ENCODE measurements around the gene FLNA. TPM values are rescaled to one million over a fixed set of nuclear protein-coding genes. Genes with fewer than 3 reads are reported as not detected.
"Not testable (repeated sequence)": the region's sequence is repeated elsewhere in the genome, so short reads cannot be mapped to it uniquely, and the experiment has no call there.

Gene FLNA
- 100 to 1,000 TPM; 406 to 476 TPM for total RNA-seq
- long read RNA-seq, full-length matches to known transcripts: 10 of 337 reads
- long read RNA-seq, partial matches to known transcripts: 281 of 337 reads
- long read RNA-seq, other reads (novel, unspliced or antisense): 46 of 337 reads

DNA sequence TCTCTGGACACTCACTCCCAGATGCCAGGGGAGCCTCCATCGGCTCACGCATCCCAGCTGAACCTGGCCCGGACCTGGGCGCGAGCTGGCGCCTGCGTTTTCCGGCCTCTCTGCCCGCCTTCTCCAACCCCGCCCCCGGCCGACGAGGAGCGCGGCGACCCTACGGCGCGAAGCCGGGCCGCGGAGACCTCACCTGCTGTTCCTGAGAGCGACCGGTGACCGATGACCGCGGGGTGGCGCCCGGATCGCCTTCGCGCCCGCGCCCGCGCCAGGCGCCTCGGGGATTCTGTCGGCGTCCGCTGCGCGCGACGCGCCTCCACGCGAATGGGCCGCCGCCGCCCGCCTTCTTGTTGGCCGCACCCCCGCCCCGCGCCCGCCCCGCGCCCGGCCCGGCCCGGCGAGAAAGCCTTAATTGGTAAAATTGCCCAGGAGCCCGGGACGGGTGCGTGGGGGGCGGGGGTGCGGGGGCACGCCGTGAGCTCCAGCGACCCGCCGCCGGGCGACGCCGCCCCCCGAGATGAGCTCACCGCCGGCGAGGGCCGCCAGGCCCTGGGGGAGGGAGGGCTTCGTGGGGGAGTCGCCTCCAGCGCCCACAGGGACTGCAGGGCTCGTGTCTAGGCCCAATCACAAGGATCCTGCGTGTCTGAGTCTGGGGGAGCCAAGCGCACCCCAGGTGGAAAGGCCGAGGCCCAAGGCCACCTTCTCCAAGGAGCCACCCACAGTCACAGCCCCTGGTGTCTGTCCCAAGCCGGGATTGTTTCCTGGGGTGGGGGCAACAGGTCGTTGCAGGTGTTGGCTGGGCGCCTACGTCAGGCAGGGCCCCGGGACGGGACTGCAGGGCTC lies at the start of gene FLNA:
FLNA (minus strand) TSS at position 322 of the 843 bp plus-strand sequence. CDS start 3,389 bp downstream, outside the sequence.
- intact Hi-C loops (cut with DNase I): no loop called here
- ATAC-seq (no peak), DNase-seq (no peak)

DNA sequence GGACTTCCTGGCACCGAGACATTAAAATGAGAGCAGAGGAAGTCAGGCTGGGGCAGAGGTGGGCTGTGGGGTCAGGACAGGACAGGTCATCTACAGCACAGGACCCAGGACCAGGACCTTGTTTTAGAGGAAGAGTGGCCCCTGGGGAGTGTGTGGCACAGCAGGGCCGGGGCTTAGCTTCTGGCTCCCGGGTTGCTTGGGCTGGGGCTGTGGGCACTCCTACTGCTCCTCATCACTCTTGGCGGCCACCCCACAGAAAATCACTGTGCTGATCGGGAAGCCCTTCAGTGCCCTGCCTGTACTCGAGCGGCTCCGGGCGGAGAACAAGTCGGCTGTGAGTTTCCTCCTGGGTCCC lies 45.9 kb upstream of the FLNA start:
- ATAC-seq (peak; percentile 20 to 38), DNase-seq (no peak)
- intact Hi-C loops (cut with DNase I): no loop called here

GRCh38 chrX:154419688-154420401 lies 45.4 kb upstream of the FLNA start:
- ATAC-seq (peak; percentile 84 to 92), DNase-seq (peak; percentile 45)
- intact Hi-C loops (cut with DNase I): no loop called here

GRCh38 chrX:154419189-154419588 lies 44.8 kb upstream of the FLNA start:
- intact Hi-C loops (cut with DNase I): no loop called here

GRCh38 chrX:154417157-154417556 lies 42.7 kb upstream of the FLNA start:
- intact Hi-C loops (cut with DNase I): no loop called here
- DNase-seq (no peak), ATAC-seq (no peak)

More at GRCh38 chrX:154419189-154419588, 44.8 kb upstream of the FLNA start:
- DNase-seq (no peak), ATAC-seq (no peak)

- intact Hi-C loops (cut with DNase I): no loop called here
Measured at GRCh38 chrX:154413142-154413541, 38.7 kb upstream of the FLNA start.

GRCh38 chrX:154412468-154412867 lies 38.0 kb upstream of the FLNA start:
- intact Hi-C loops (cut with DNase I): no loop called here
- ATAC-seq: peak; percentile 5 to 13
- peak; percentile 60 for DNase-seq

More at GRCh38 chrX:154413142-154413541, 38.7 kb upstream of the FLNA start:
- DNase-seq (no peak), ATAC-seq (no peak)

DNA sequence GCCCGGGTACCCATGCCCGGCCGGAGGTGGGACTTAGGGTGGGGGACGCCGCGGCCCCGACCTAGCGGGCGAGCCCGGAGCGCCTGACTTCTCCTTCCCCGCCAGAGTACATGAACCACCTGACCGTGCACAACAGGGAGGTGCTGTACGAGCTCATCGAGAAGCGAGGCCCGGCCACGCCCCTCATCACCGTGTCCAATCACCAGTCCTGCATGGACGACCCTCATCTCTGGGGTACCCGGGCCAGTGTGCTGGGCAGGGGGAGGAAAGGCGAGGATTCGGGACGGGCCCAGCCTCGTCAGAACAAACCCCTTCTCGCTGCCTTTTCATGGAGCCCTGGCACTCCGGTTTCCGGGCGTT lies 37.5 kb upstream of the FLNA start:
- intact Hi-C loops (cut with DNase I): no loop called here
- DNase-seq (peak; percentile 77), ATAC-seq (peak; percentile 79 to 85)

DNA sequence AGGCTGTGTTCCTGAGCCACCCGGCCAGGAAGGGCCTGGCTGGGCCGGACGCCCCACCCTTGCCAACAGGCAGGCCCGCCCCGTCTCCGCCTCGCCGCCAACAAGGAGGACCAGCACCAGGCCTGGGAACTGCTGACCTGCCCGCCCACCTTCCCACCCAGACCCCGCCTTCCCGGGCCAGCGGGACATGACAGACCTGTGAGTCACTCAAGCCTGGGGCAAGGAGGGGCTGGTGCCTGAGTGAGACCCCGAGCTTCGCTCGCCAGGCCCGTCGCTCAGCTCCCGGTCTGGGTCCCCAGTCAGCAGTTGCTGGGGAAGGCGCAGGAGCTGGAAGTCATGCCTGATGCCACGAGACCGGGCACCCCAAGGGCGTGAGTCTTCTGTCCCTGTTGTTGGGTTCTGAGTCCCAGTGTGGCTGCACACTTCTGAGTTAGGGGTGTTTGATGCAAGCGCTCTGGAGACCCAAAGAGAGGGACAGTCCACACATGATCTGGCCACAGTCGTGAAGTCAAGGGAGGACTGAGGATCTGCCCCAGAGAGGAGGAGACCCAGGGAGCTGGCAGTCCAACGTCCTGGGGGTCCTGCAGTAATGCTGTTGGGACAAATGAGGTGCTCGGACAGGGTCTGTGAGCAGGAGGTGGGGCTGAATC lies 34.9 kb upstream of the FLNA start, which contains the start of gene DNASE1L1:
DNASE1L1 (minus strand) TSS at position 33 of the 650 bp plus-strand sequence. CDS start 3,686 bp downstream, outside the sequence.
- ATAC-seq (peak; percentile 41 to 87), DNase-seq (peak; percentile 90)
- intact Hi-C loops (cut with DNase I): no loop called here

GRCh38 chrX:154408659-154409221 lies 34.3 kb upstream of the FLNA start:
- no peak for ATAC-seq
- intact Hi-C loops (cut with DNase I): no loop called here
- DNase-seq: no peak

GRCh38 chrX:154404625-154405192 lies 30.3 kb upstream of the FLNA start:
- DNase-seq (no peak), ATAC-seq (no peak)
- intact Hi-C loops (cut with DNase I): no loop called here

DNA sequence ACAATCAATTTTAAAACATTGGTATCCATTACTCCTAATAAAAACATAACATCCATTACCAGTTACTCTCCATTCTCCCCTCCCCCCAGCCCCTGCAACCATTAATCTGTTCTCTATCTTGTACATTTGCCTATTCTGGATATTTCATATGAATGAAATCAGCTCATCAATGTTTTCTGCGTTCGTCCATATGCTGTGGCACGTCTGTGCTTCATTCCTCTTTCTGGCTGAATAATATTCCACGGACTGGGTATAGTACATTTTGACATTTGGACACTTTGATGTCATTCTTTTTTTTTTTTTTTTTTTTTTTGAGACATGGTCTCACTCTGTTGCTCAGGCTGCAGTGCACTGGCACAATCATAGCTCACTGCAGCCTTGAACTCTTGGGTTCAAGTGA lies 29.4 kb upstream of the FLNA start:
- DNase-seq (no peak), ATAC-seq (no peak)
- intact Hi-C loops (cut with DNase I): no loop called here

- DNase-seq: no peak
Measured at GRCh38 chrX:154403192-154403591, 28.8 kb upstream of the FLNA start.

GRCh38 chrX:154402622-154403127 lies 28.2 kb upstream of the FLNA start:
- ATAC-seq: no peak
- intact Hi-C loops (cut with DNase I): no loop called here
- DNase-seq: no peak

More at GRCh38 chrX:154403192-154403591, 28.8 kb upstream of the FLNA start:
- no peak for ATAC-seq
- intact Hi-C loops (cut with DNase I): no loop called here

DNA sequence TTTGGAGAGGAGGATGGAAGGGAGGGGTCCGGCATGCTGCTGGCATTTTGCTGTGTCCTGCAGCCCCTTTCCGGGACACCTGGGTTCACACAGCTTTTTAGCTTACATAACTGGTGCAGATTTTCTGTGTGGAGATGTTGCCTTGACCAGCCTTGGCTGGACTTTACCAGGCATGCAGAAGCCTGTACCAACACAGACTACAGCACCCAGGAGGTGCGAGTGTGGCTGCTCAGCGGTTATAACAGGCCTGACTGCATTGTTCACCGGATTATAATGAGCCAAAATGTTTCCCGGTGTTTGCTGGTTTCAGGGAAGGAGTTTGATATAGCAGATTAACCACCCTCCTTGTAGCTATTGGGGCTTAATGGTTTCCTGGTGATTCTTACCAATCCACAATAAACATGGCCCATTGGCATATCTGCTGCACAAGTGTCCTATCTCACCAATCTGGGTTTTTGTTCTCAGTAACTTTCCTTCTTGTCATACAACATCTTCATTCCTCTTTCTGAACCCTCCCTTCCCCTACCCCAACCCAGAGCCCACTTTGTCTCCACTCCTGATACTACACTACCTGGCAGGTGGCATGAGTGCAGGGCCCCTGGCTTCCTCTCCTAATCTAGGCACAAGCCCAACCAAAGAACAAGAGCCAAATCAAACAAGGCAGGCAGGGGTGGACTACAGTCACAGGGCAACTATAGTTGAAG lies 27.6 kb upstream of the FLNA start:
- DNase-seq: no peak
- no peak for ATAC-seq
- intact Hi-C loops (cut with DNase I): no loop called here

DNA sequence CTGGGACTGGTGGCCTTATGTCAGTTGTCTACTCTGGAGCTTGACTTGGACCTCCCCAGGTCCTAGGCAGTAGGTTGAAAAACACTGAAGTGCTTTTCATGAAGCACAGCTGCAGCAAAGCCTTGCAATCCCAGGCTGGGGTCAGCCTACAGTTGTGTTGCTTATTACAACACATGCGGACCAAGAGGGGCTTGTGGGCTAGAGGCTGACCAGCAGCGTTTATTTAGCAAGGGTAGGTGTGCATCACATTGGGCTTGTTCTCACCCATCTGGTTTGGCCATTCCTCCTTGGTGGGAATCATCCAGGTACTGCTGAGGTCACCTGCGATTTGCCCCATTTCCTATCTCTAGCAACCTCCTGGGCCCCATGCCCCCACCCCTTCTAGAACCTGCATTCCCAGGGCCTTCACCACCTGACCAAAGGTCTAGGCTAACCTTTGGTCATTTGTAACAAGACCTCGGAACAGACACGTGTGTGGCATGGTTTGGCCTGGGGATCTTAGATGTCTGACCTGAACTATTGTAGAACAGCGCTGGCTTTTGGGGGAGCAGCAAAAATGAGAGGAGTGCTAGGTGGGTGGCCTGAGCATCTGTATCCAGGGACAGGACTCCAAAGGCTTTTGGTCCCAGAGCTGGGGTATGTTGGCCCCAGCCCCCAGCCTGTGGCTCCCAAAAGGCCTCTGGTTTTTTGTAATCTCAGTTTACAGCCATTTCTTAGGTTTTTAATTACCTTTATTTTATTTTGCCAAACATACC lies 26.8 kb upstream of the FLNA start:
- ATAC-seq (no peak), DNase-seq (no peak)
- intact Hi-C loops (cut with DNase I): no loop called here

GRCh38 chrX:154400369-154400817 lies 26.0 kb upstream of the FLNA start:
- DNase-seq; intact Hi-C loops (cut with DNase I); ATAC-seq: not testable (repeated sequence)

Measured in left cardiac atrium (tissue), 4 donors.